GM23338 (cell line): ENCODE results near the gene C1orf216.

Source experiments
- CTCF ChIP-seq, 2 experiments: fragments of 200-600 bp in 1 of 2; sonication (generic) in 1 of 2; conservative IDR thresholded peaks; 2 replicates each; pipeline versions ENCODE4 v1.5.1 to v1.6.1; 2016 to 2017; ENCODE audit warnings: antibody characterized with exemption in 2 of 2, low read depth in 2 of 2, mild to moderate bottlenecking in 2 of 2, moderate library complexity in 1 of 2
- ETS1 ChIP-seq: IDR thresholded peaks from 2 replicates; pipeline ENCODE4 v1.6.1; 2016; ENCODE audit warnings: antibody characterized with exemption
- EZH2 ChIP-seq: fragments of 200-600 bp; sonication (generic); IDR thresholded peaks from one replicate; pipeline ENCODE4 v1.8.0; 2017; ENCODE audit warnings: antibody characterized with exemption, mild to moderate bottlenecking, low read depth; ENCODE audit not compliant: unreplicated experiment
- EZH2phosphoT487 ChIP-seq: fragments of 200-600 bp; sonication (generic); IDR thresholded peaks from one replicate; pipeline ENCODE4 v1.8.1; 2018; ENCODE audit warnings: antibody characterized with exemption; ENCODE audit not compliant: unreplicated experiment
- POLR2AphosphoS5 ChIP-seq: IDR thresholded peaks from 2 replicates; pipeline ENCODE4 v1.6.1; 2016; ENCODE audit warnings: antibody characterized with exemption, low read depth

DNA sequence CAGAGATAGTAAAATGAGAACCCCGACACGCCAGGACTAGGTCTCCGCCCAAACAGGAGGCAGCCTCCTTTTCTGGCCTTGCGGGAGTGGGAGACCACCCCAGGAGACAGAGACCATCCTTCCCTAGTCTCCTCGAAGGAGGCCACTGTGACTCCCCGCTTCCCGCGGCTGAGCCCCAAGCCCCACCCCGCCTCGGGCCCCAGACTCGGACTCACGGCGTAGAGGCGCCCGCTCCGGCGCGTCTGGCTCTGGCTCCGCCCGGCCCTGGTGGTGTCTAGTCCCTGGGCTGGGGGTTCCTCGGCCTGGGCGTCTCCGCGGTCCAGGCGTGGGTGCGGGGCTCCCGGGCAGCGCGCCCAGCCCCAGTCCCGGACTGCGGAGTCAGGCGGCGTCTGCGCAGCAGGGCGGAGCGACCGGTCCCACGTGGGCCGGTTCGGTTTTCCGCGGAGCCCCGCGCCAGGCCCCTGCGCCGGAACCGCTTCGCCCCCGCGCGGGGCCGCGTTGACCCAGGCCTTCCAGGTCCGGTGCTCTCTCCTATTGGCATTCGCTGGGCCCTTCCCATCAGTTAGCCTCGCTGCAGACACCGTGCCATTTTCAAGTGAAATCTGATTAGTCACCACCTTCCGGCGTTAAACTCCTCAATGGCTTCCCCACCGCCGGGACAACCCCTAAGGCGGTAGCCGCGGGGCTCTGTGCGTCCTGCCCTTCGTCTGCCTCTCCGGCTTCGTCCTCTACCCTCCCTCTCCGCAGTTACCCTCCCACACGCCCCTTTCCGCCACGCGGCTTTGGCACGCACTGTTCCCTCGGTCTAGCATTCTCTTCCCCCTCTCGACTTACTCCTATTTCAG is at the start of gene C1orf216:
- TF ChIP-seq CTCF (conservative IDR thresholded peaks at IDR 0.05; ENCODE audit: low read depth in 2 of 2) (no peak), EZH2 (no peak), POLR2AphosphoS5 (peak; percentile 40; the same call in 1 of the 2 replicates), ETS1 (no peak), EZH2phosphoT487 (no peak)
